Stromal cell of bone marrow (primary cell): ENCODE measurements around the gene CYP2W1.
A peak's percentile ranks its signal among the peaks of the same experiment; 100 is the strongest.
"Not testable (repeated sequence)": the region's sequence is repeated elsewhere in the genome, so short reads cannot be mapped to it uniquely, and the experiment has no call there.

ENCODE experiments used
- DNase-seq: peaks from one replicate; pipeline ENCODE4 v3.0.0-alpha.2; 2012; ENCODE audit warnings: low read depth

The CYP2W1 gene

GRCh38 chr7:1028775-1029636, 46.0 kb downstream of the CYP2W1 start:
- peak; percentile 93 for DNase-seq

- DNase-seq, result no peak
Observed at GRCh38 chr7:1029637-1030443, 46.9 kb downstream of the CYP2W1 start.

- DNase-seq, result no peak
Observed at GRCh38 chr7:1030444-1031070, 47.6 kb downstream of the CYP2W1 start.

- DNase-seq, result no peak
Observed at GRCh38 chr7:1031716-1032455, 48.9 kb downstream of the CYP2W1 start.

- no peak for DNase-seq
Observed at GRCh38 chr7:1032536-1033181, 49.7 kb downstream of the CYP2W1 start.

GRCh38 chr7:1033546-1034145, 50.7 kb downstream of the CYP2W1 start:
- DNase-seq, result no peak

GRCh38 chr7:1034769-1035168, 51.8 kb downstream of the CYP2W1 start:
- DNase-seq, result not testable (repeated sequence)

GRCh38 chr7:1036164-1036928, 53.4 kb downstream of the CYP2W1 start:
- DNase-seq, result not testable (repeated sequence)
